ENCODE measurements around the gene BDKRB2.

BDKRB2 gene

DNA sequence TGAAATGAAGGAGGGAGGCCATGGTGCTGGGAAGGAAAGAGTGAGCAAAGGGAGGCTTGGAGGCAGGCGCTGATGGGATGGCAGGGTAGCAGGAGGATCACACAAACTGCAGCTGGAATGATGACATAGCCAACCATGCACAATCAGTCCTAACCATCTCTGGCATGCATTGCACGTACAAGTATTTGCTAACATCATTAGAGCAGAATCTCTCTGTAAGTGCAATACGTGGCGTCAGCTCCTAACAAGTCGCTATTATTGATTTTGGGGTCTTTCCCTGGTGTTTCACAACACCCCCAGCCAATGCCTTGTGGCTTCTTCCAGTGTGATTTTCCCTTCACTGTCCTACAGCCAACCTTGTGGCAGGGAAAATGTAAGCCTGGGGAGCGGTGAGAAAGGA is 69.9 kb downstream of the BDKRB2 start:
- no peak for DNase-seq

GRCh38 chr14:96275177-96276112 is 70.8 kb downstream of the BDKRB2 start:
- DNase-seq = peak; percentile 19 to 71

- no peak for DNase-seq
These were observed 73.3 kb downstream of the BDKRB2 start for GRCh38 chr14:96277890-96278289.

- no peak for DNase-seq
These were observed 74.9 kb downstream of the BDKRB2 start for GRCh38 chr14:96279564-96279963.

DNA sequence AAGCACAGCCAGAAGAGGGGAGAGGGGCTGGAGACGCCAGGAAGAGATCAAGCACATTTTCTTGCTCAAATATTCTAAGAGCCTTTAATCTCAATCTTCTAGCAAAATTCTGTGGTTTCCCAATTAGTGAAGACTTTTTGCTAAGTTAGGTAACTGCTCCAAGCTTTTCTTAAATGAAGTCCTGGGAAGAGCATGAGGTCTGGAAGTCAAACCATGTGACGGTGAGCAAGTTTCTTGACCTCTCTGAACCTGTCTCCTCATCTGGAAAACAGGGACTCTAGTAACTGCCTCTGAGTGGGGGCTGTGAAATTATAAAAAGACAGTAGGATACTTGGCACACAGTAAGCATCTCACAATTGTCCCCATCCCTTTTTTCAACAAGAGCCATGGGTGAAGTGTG is 75.5 kb downstream of the BDKRB2 start:
- DNase-seq = no peak

DNA sequence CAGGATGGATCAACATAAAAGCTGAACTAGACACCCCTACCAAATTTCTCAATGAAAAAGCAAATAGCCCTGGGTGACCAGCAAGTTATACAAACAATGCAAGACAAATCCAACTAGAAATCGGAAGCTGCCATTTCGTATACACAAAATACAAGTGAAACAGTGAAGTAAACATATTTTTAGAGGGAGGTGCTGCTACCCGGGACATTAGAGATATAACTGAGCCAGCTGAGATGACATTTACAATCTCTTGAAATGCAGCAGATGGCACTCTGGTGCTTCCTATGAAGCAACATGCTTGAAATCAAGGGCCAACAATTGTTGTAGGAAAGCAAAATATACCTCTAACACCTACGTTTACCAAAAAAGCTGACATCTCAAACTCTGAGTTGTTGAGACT is 76.8 kb downstream of the BDKRB2 start:
- no peak for DNase-seq

- no peak for DNase-seq
These were observed 79.4 kb downstream of the BDKRB2 start for GRCh38 chr14:96284008-96284407.

GRCh38 chr14:96284430-96284829 is 79.8 kb downstream of the BDKRB2 start:
- no peak for DNase-seq

GRCh38 chr14:96285667-96286066 is 81.0 kb downstream of the BDKRB2 start:
- no peak for DNase-seq

GRCh38 chr14:96286251-96286650 is 81.6 kb downstream of the BDKRB2 start:
- DNase-seq = no peak

- no peak for DNase-seq
These were observed 83.2 kb downstream of the BDKRB2 start for GRCh38 chr14:96287856-96288255.
